Stomach (tissue), 4 donors: ENCODE data around the gene EPC1.

Source experiments
- EP300 ChIP-seq: sonication (generic); formaldehyde crosslinking; IDR thresholded peaks from one replicate; pipeline ENCODE4 v1.6.1; 2017; ENCODE audit warnings: antibody characterized with exemption
- TF ChIP-seq, protein P1 (sequence below), 7 experiments: fragments of 450-650 bp in 4 of 7; fragments of 200-600 bp in 3 of 7; sonication (generic) in 3 of 7; IDR thresholded peaks; one replicate each; pipeline ENCODE4 v1.5.1; 2016 to 2019; ENCODE audit warnings: antibody characterized with exemption in 7 of 7, control low read depth in 2 of 7, mild to moderate bottlenecking in 1 of 7

DNA sequence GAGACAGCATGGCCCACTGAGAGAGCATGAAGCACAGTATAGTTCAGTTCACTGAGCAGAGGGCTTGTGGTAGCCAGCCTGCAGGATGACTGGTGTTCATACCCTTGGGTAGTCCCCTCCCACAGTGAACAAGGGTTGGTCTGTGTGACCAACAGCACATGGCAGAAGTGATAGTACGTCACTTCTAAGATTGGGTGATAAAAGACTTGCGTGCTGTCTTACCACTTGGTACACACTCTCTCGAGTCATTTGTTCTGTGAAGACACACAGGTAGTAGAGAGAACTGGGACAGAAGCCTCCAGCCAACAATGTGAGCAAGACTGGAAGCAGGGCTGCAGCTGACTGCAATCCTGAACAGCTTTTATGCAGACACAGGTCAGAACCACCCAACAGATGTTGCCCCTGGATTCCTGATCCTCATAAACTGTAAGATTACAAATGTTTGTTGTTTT lies 14.6 kb downstream of the EPC1 start:
- TF ChIP-seq, protein P1, sequence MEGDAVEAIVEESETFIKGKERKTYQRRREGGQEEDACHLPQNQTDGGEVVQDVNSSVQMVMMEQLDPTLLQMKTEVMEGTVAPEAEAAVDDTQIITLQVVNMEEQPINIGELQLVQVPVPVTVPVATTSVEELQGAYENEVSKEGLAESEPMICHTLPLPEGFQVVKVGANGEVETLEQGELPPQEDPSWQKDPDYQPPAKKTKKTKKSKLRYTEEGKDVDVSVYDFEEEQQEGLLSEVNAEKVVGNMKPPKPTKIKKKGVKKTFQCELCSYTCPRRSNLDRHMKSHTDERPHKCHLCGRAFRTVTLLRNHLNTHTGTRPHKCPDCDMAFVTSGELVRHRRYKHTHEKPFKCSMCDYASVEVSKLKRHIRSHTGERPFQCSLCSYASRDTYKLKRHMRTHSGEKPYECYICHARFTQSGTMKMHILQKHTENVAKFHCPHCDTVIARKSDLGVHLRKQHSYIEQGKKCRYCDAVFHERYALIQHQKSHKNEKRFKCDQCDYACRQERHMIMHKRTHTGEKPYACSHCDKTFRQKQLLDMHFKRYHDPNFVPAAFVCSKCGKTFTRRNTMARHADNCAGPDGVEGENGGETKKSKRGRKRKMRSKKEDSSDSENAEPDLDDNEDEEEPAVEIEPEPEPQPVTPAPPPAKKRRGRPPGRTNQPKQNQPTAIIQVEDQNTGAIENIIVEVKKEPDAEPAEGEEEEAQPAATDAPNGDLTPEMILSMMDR (IDR thresholded peaks at IDR 0.05): no peak
- no peak for TF ChIP-seq EP300
